Thyroid gland (tissue), 4 donors: ENCODE data around the gene CDCA8. TPM values are rescaled to one million over a fixed set of nuclear protein-coding genes. Genes with fewer than 3 reads are reported as not detected.

Source experiments
- DNase-seq, 2 donors: peaks; one replicate each; pipeline ENCODE4 v3.0.0-alpha.2; 2019
- H3K27ac ChIP-seq, 3 donors: fragments of 200-600 bp; sonication (generic); 1 replicate in 2 of 3; 2 replicates in 1 of 3; pipeline ENCODE4 v1.5.1; 2016 to 2019; ENCODE audit warnings: mild to moderate bottlenecking in 1 of 3, moderate library complexity in 1 of 3
- H3K27me3 ChIP-seq: fragments of 200-600 bp; sonication (generic); one replicate; pipeline ENCODE4 v1.5.1; 2019
- H3K36me3 ChIP-seq, 2 donors: fragments of 200-600 bp; sonication (generic); one replicate each; pipeline ENCODE4 v1.5.1; 2016 to 2019
- H3K4me1 ChIP-seq, 2 donors: fragments of 200-600 bp; sonication (generic); one replicate each; pipeline ENCODE4 v1.5.1; 2017 to 2019
- H3K4me3 ChIP-seq, 3 donors: fragments of 200-600 bp; sonication (generic); replicated peaks in 1 of 3; 1 replicate in 2 of 3; 2 replicates in 1 of 3; pipeline ENCODE4 v1.5.1; 2016; ENCODE audit warnings: mild to moderate bottlenecking in 1 of 3
- H3K9me3 ChIP-seq: fragments of 200-600 bp; sonication (generic); one replicate; pipeline ENCODE4 v1.5.1; 2017
- CTCF ChIP-seq, 6 experiments: fragments of 200-600 bp in 3 of 6; fragments of 450-650 bp in 3 of 6; sonication (generic) in 3 of 6; IDR thresholded peaks; one replicate each; pipeline ENCODE4 v1.5.1; 2016 to 2019; ENCODE audit warnings: antibody characterized with exemption in 6 of 6, mild to moderate bottlenecking in 2 of 6, inconsistent platforms in 1 of 6, moderate library complexity in 1 of 6
- POLR2A ChIP-seq, 2 donors: fragments of 450-650 bp; IDR thresholded peaks; one replicate each; pipeline ENCODE4 v1.6.1; 2017; ENCODE audit warnings: antibody characterized with exemption in 2 of 2, mild to moderate bottlenecking in 2 of 2, moderate library complexity in 1 of 2
- WGBS, 2 donors: methylation state at CpG; one replicate each; pipeline ENCODE4 v1.1.5; 2017; 5-methylcytosine and 5-hydroxymethylcytosine counted together
- intact Hi-C: fragments of 100-400 bp; cut with DNase I; formaldehyde crosslinking; loops from one replicate; pipeline ENCODE4 v1.15.1; 2023
- total RNA-seq, 4 donors: library from RNA; depleted of rRNA; stranded (reverse); fragments of >200 nt; gene quantifications; one replicate each; pipeline ENCODE4 v1.2.3, GENCODE V29; 2016

The CDCA8 gene
- 1 to 10 TPM in 2 of 4 donors, under 1 TPM in 2; 0.33 to 1.2 (median 0.81) TPM for total RNA-seq

DNA sequence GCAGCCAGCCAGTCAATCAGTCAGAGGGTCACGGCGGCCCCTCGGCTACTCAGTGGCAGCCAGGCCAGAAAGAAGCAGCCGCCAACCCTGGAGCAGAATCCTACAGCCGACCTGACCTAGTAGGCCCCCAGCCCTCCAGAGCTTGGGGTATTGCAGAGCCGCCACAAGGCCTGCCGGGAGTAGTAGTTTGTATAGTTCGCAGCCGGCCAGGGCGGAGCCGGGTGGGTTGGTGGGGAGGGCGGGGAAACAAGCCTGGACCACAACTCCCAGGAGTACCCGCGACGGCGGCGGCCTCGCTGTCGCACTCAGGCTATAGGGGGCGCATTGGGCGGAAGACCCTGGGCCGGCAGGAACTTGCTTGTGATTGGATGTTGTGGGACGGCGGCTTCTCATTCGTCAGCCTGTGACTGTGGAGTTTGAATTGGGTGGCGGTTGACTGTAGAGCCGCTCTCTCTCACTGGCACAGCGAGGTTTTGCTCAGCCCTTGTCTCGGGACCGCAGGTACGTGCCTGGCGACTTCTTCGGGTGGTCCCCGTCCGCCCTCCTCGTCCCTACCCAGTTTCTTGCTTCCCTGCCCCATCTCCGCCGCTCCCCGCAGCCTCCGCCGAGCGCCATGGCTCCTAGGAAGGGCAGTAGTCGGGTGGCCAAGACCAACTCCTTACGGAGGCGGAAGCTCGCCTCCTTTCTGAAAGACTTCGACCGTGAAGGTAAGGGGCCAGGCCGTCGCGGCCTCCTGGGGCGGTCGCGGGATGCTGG lies at the start of gene CDCA8:
TSS of gene CDCA8 (plus strand) at position 439 of the 756 bp plus-strand sequence. CDS start at position 614, 175 bp downstream.
- intact Hi-C loops = loop anchor here (10.0 kb wide), 2 partner anchors 113 to 137 kb away; partner anchors contain the start of genes C1orf122, DNALI1, SNIP1 and YRDC
- Histone ChIP-seq H3K4me3 (peak within 1 kb of the TSS; percentile 18 to 89 (median 56)), H3K27me3 (no peaks in the 10 kb centered on the region), H3K36me3 (no peaks in the 10 kb centered on the region), H3K9me3 (no peaks in the 10 kb centered on the region), H3K27ac (peak within 1 kb of the TSS; percentile 42 to 78 (median 73)), H3K4me1 (peaks cover 18 to 26% of the 10 kb centered on the region in 2 donors)
- DNase-seq = peak; percentile 98
- 0 to 1% methylated on average over 27 to 36 of the region's 54 CpGs for WGBS, 2 donors
- TF ChIP-seq CTCF (IDR thresholded peaks at IDR 0.05) = peak in 4 of 6 experiments; percentile 26 to 59 (median 48)
- TF ChIP-seq POLR2A (IDR thresholded peaks at IDR 0.05) = peak in 1 of 2 donors; percentile 57

GRCh38 chr1:37647281-37647680 lies 45.0 kb upstream of the CDCA8 start:
- no peaks in the 10 kb centered on the region for H3K27me3 ChIP-seq
- no peak overlapping the region for H3K27ac ChIP-seq
- no peak for DNase-seq
- no peak overlapping the region for H3K4me3 ChIP-seq
- WGBS, 2 donors = 90 to 91% methylated on average over 7 of the region's 7 CpGs
- intact Hi-C loops = no loop called here
- no peaks in the 10 kb centered on the region for H3K4me1 ChIP-seq
- TF ChIP-seq POLR2A (IDR thresholded peaks at IDR 0.05) = no peak
- no peak for TF ChIP-seq CTCF (IDR thresholded peaks at IDR 0.05)
- H3K9me3 ChIP-seq = no peaks in the 10 kb centered on the region
- no peaks in the 10 kb centered on the region for H3K36me3 ChIP-seq

- no peak overlapping the region for H3K27ac ChIP-seq
- WGBS, 2 donors = 47 to 49% methylated on average over 5 of the region's 5 CpGs
- H3K27me3 ChIP-seq = no peaks in the 10 kb centered on the region
- H3K36me3 ChIP-seq = no peaks in the 10 kb centered on the region
- H3K4me1 ChIP-seq = no peaks in the 10 kb centered on the region
- intact Hi-C loops = no loop called here
- no peak for DNase-seq
- no peak overlapping the region for H3K4me3 ChIP-seq
- no peaks in the 10 kb centered on the region for H3K9me3 ChIP-seq
- no peak for TF ChIP-seq CTCF (IDR thresholded peaks at IDR 0.05)
- no peak for TF ChIP-seq POLR2A (IDR thresholded peaks at IDR 0.05)
Measured at GRCh38 chr1:37650173-37650572, 42.1 kb upstream of the CDCA8 start.

DNA sequence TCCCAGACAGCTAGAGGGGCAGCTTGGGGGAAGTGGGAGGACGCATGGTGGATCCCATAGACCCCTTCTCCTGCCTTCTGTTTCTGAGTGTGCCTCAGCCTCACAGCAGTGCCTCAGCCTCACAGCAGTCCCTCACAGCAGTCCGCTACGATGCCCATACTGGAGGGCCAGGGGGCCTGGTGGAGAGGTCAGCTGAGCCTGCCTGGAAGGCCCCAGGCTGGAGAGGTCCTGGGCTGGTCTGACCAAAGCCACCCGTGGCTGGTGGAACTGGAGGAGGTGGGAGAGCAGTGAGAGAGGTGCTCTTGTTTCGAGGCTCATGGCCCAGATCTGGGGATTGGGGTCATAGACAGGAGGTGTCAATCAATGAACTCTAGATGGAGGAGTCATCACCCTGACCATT lies 41.6 kb upstream of the CDCA8 start:
- WGBS, 2 donors = 74 to 86% methylated on average over 5 of the region's 5 CpGs
- Histone ChIP-seq H3K27ac (no peak overlapping the region), H3K4me1 (no peaks in the 10 kb centered on the region), H3K4me3 (no peak overlapping the region), H3K9me3 (no peaks in the 10 kb centered on the region), H3K36me3 (no peaks in the 10 kb centered on the region), H3K27me3 (no peaks in the 10 kb centered on the region)
- intact Hi-C loops = no loop called here
- no peak for TF ChIP-seq CTCF (IDR thresholded peaks at IDR 0.05)
- TF ChIP-seq POLR2A (IDR thresholded peaks at IDR 0.05) = no peak
- no peak for DNase-seq

- intact Hi-C loops = no loop called here
- Histone ChIP-seq H3K9me3 (no peaks in the 10 kb centered on the region), H3K27ac (no peak overlapping the region), H3K4me1 (no peaks in the 10 kb centered on the region), H3K36me3 (no peaks in the 10 kb centered on the region), H3K27me3 (no peaks in the 10 kb centered on the region), H3K4me3 (no peak overlapping the region)
- no peak for DNase-seq
- TF ChIP-seq CTCF (IDR thresholded peaks at IDR 0.05) (no peak), POLR2A (IDR thresholded peaks at IDR 0.05) (no peak)
- 73 to 79% methylated on average over 10 of the region's 10 CpGs for WGBS, 2 donors
Measured at GRCh38 chr1:37651803-37652202, 40.5 kb upstream of the CDCA8 start.
